Esophagus muscularis mucosa (tissue), 4 donors: ENCODE data around the gene PLEKHG4B. TPM values are rescaled to one million over a fixed set of nuclear protein-coding genes. Genes with fewer than 3 reads are reported as not detected.
"Not testable (repeated sequence)": the region's sequence is repeated elsewhere in the genome, so short reads cannot be mapped to it uniquely, and the experiment has no call there.

Experiments
- DNase-seq: peaks from one replicate; pipeline ENCODE4 v3.0.0-alpha.2; 2017; ENCODE audit errors: extremely low spot score
- H3K27ac ChIP-seq, 4 donors: fragments of 200-600 bp; sonication (generic); replicated peaks in 1 of 4; 1 replicate in 3 of 4; 2 replicates in 1 of 4; pipeline ENCODE4 v1.5.1; 2016 to 2019; ENCODE audit warnings: mild to moderate bottlenecking in 1 of 4
- H3K27me3 ChIP-seq, 4 donors: fragments of 200-600 bp; sonication (generic); one replicate each; pipeline versions ENCODE4 v1.5.1 to v1.6.0; 2016 to 2019
- H3K36me3 ChIP-seq, 4 donors: fragments of 200-600 bp; sonication (generic); one replicate each; pipeline ENCODE4 v1.5.1; 2016 to 2019
- H3K4me1 ChIP-seq, 4 donors: fragments of 200-600 bp; sonication (generic); one replicate each; pipeline ENCODE4 v1.5.1; 2016 to 2019
- H3K4me3 ChIP-seq, 4 donors: fragments of 200-600 bp; sonication (generic); 1 replicate in 2 of 4; 2 replicates in 2 of 4; pipeline ENCODE4 v1.5.1; 2016 to 2019; ENCODE audit warnings: mild to moderate bottlenecking in 4 of 4, moderate library complexity in 1 of 4
- H3K9me3 ChIP-seq, 4 donors: fragments of 200-600 bp; sonication (generic); 1 replicate in 3 of 4; 2 replicates in 1 of 4; pipeline ENCODE4 v1.5.1; 2016 to 2019
- EP300 ChIP-seq: sonication (generic); formaldehyde crosslinking; IDR thresholded peaks from one replicate; pipeline ENCODE4 v1.6.1; 2017; ENCODE audit warnings: antibody characterized with exemption
- POLR2A ChIP-seq: fragments of 450-650 bp; IDR thresholded peaks from one replicate; pipeline ENCODE4 v1.6.1; 2017; ENCODE audit warnings: antibody characterized with exemption, moderate library complexity, mild to moderate bottlenecking, low read depth
- POLR2AphosphoS5 ChIP-seq, 2 donors: sonication (generic); formaldehyde crosslinking; IDR thresholded peaks; one replicate each; pipeline ENCODE4 v1.6.1; 2017; ENCODE audit warnings: antibody characterized with exemption in 2 of 2
- WGBS: methylation state at CpG from one replicate; pipeline ENCODE4 v1.1.5; 2018; 5-methylcytosine and 5-hydroxymethylcytosine counted together
- intact Hi-C: fragments of 100-400 bp; cut with DNase I; formaldehyde crosslinking; loops from one replicate; pipeline ENCODE4 v1.15.1; 2023
- total RNA-seq, 4 donors: library from RNA; depleted of rRNA; stranded (reverse); fragments of >200 nt; gene quantifications; one replicate each; pipeline versions ENCODE4 v1.1.0 to v1.2.1, GENCODE V29; 2016
- TF ChIP-seq, protein P1 (sequence below), 3 experiments: fragments of 200-600 bp in 2 of 3; fragments of 450-650 bp in 1 of 3; sonication (generic) in 2 of 3; IDR thresholded peaks; one replicate each; pipeline ENCODE4 v1.5.1; 2017 to 2019; ENCODE audit warnings: antibody characterized with exemption in 3 of 3, mild to moderate bottlenecking in 2 of 3, moderate library complexity in 1 of 3

PLEKHG4B gene
- total RNA-seq, 4 donors from 2014 or later, result under 0.01 to 0.46 TPM; not detected in 2

- H3K27me3 ChIP-seq, result no peaks in the 10 kb centered on the region
- H3K4me1 ChIP-seq, result peaks cover 4 to 31% (median 24%) of the 10 kb centered on the region in 4 donors
- no peaks in the 10 kb centered on the region for H3K9me3 ChIP-seq
- peaks cover 0 to 22% (median 4%) of the 10 kb centered on the region in 4 donors for H3K36me3 ChIP-seq
- intact Hi-C loops, result no loop called here
- DNase-seq, result no peak
- 93% methylated on average over 12 of the region's 12 CpGs for WGBS
- H3K27ac ChIP-seq, result no peak overlapping the region
- H3K4me3 ChIP-seq, result no peak overlapping the region
- TF ChIP-seq POLR2A (no peak), EP300 (no peak), POLR2AphosphoS5 (IDR thresholded peaks at IDR 0.05) (no peak)
- TF ChIP-seq, protein P1, sequence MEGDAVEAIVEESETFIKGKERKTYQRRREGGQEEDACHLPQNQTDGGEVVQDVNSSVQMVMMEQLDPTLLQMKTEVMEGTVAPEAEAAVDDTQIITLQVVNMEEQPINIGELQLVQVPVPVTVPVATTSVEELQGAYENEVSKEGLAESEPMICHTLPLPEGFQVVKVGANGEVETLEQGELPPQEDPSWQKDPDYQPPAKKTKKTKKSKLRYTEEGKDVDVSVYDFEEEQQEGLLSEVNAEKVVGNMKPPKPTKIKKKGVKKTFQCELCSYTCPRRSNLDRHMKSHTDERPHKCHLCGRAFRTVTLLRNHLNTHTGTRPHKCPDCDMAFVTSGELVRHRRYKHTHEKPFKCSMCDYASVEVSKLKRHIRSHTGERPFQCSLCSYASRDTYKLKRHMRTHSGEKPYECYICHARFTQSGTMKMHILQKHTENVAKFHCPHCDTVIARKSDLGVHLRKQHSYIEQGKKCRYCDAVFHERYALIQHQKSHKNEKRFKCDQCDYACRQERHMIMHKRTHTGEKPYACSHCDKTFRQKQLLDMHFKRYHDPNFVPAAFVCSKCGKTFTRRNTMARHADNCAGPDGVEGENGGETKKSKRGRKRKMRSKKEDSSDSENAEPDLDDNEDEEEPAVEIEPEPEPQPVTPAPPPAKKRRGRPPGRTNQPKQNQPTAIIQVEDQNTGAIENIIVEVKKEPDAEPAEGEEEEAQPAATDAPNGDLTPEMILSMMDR (IDR thresholded peaks at IDR 0.05), result no peak
Observed at GRCh38 chr5:213803-214395, 121.9 kb downstream of the PLEKHG4B start.

GRCh38 chr5:215256-215655, 123.3 kb downstream of the PLEKHG4B start:
- Histone ChIP-seq H3K4me1 (peaks cover 10 to 42% (median 33%) of the 10 kb centered on the region in 4 donors), H3K36me3 (peaks cover 0 to 22% (median 4%) of the 10 kb centered on the region in 4 donors)
- H3K9me3 ChIP-seq, H3K27me3 ChIP-seq, H3K4me3 ChIP-seq, H3K27ac ChIP-seq, intact Hi-C loops, DNase-seq: not testable (repeated sequence)
- WGBS, result 75% methylated on average over 2 of the region's 2 CpGs

DNA sequence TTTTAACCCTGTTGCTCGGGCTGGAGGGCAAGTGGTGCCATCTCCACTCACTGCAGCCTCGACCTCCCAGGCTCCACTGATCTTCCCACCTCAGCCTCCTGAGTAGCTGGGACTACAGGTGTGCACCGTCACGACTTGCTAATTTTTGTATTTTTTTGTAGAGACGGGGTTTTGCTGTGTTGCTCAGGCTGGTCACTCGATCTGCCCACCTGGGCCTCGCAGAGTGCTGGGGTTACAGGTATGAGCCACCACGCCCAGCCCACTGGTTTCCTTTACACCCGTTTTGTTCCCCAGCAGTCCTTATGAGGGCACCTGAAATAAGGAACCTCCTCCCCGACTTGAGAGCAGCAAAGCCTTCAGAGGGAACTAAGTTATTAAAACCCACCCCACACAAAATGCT, 124.1 kb downstream of the PLEKHG4B start:
- WGBS, result 85% methylated on average over 9 of the region's 10 CpGs
- H3K36me3 ChIP-seq, result peaks cover 0 to 22% (median 4%) of the 10 kb centered on the region in 4 donors
- peaks cover 14 to 50% (median 41%) of the 10 kb centered on the region in 4 donors for H3K4me1 ChIP-seq
- DNase-seq, H3K27me3 ChIP-seq, H3K9me3 ChIP-seq, intact Hi-C loops, H3K27ac ChIP-seq, H3K4me3 ChIP-seq: not testable (repeated sequence)

DNA sequence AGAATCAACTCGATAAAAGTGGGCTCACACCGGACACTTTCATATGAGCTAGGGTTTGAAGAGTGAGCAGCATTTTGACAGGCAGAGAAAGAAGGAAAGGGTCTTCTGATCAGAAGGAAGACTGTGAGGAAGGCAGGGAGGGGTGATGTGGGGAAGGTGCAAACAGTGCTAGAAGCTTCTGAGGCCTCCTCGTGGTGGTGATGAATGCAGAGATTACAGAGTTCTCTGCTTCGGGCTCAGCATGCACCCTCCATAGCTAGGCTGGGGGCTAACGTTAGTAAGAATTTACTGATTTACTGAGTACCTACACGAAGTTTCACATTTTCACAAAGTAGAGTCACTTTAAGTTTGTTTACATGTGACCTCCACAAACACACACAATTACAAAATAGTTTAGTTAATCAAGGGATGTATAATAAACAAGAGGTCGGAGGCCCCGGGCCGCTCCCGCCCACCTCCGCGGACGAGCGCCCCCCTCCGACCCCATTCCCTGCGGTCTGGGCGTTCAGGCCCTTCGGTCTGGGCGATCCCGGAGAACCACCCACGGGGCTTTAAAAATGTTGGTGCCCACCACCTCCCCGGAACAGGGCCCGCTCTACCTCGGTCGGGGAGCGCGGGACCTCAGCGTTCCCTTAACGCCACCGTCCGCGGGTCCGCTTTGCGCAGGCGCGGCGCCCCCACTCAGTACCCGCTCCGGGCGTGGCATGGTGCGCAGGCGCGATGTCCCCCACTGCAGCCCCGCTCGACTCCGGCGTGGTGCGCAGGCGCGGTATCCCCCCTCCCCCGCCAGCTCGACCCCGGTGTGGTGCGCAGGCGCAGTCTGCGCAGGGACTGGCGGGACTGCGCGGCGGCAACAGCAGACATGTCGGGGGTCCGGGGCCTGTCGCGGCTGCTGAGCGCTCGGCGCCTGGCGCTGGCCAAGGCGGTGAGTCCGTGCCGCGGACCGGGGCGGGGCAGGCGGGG, 125.8 kb downstream of the PLEKHG4B start, which contains the start of the genes CCDC127 and SDHA:
Gene CCDC127 (minus strand): TSS at position 660 of the 963 bp plus-strand sequence. CDS start 1,304 bp downstream, outside the sequence.
Gene SDHA (plus strand): TSS at position 827 of the 963 bp plus-strand sequence. CDS start 36 bp downstream, at position 863.
- Histone ChIP-seq H3K4me1 (peaks cover 31 to 64% (median 57%) of the 10 kb centered on the region in 4 donors), H3K4me3 (peak within 1 kb of the TSS; percentile 93 to 99 (median 96)), H3K36me3 (peaks cover 0 to 22% (median 4%) of the 10 kb centered on the region in 4 donors), H3K27ac (peak within 1 kb of the TSS; percentile 90 to 94 (median 92))
- WGBS, result 2% methylated on average over 40 of the region's 75 CpGs
- TF ChIP-seq POLR2AphosphoS5 (IDR thresholded peaks at IDR 0.05) (peak; percentile 96 to 98), POLR2A (peak; percentile 81)
- TF ChIP-seq, protein P1 (IDR thresholded peaks at IDR 0.05), result peak; percentile 24 to 47 (median 35)
- peak; percentile 98 for DNase-seq
- H3K27me3 ChIP-seq, H3K9me3 ChIP-seq, intact Hi-C loops: not testable (repeated sequence)

GRCh38 chr5:218457-219291, 126.7 kb downstream of the PLEKHG4B start:
- DNase-seq, result no peak
- Histone ChIP-seq H3K4me1 (peaks cover 32 to 72% (median 65%) of the 10 kb centered on the region in 4 donors), H3K36me3 (peaks cover 0 to 18% (median 4%) of the 10 kb centered on the region in 4 donors), H3K27ac (peak overlapping the region; percentile 90 to 94 (median 92)), H3K27me3 (no peaks in the 10 kb centered on the region), H3K4me3 (peak overlapping the region; percentile 93 to 99 (median 96)), H3K9me3 (no peaks in the 10 kb centered on the region)
- intact Hi-C loops, result no loop called here
- under 1% methylated on average over 30 of the region's 73 CpGs for WGBS
- TF ChIP-seq POLR2A, result no peak
- TF ChIP-seq, protein P1 (IDR thresholded peaks at IDR 0.05), result peak in 1 of 3 experiments; percentile 9
